ENCODE measurements around the gene PARD6B.

PARD6B gene

GRCh38 chr20:50794846-50795634 lies 63.7 kb downstream of the PARD6B start, which contains the start of gene BCAS4:
BCAS4 (plus strand) TSS chr20:50795061; CDS start chr20:50795084, 23 bp downstream.
- H3K36me3 ChIP-seq (replicated peaks; ENCODE audit: low read depth, low read length), result no peaks in the 10 kb centered on the region
- H3K79me2 ChIP-seq (ENCODE audit: low read length), result no peaks in the 10 kb centered on the region
- no peaks in the 10 kb centered on the region for H3K9me3 ChIP-seq (ENCODE audit: insufficient read depth, low read length)
- peak within 1 kb of the TSS; percentile 93 for H3K4me2 ChIP-seq (ENCODE audit: low read length)
- peaks cover 35% of the 10 kb centered on the region for H3K4me1 ChIP-seq (ENCODE audit: low read length)
- no peak for TF ChIP-seq EZH2phosphoT487 (IDR thresholded peaks at IDR 0.05; ENCODE audit: low read depth)
- peak; percentile 76; the same call in 1 of the 2 replicates for TF ChIP-seq CTCF (IDR thresholded peaks at IDR 0.05; ENCODE audit: low read depth, low read length)
- peak within 1 kb of the TSS; percentile 95 for H2AFZ ChIP-seq (ENCODE audit: low read depth, low read length)
- no peaks in the 10 kb centered on the region for H4K20me1 ChIP-seq (ENCODE audit: insufficient read depth, low read length)
- H3K4me3 ChIP-seq (ENCODE audit: low read length), result peak within 1 kb of the TSS; percentile 82
- H3K9ac ChIP-seq (ENCODE audit: low read length), result peak within 1 kb of the TSS; percentile 71
- H3K27ac ChIP-seq (ENCODE audit: low read length), result peak within 1 kb of the TSS; percentile 36
- no peaks in the 10 kb centered on the region; the same call in 1 of the 2 replicates for H3K27me3 ChIP-seq (ENCODE audit: low read depth, low read length)

- TF ChIP-seq CTCF (IDR thresholded peaks at IDR 0.05; ENCODE audit: low read depth, low read length) (no peak), EZH2phosphoT487 (IDR thresholded peaks at IDR 0.05; ENCODE audit: low read depth) (no peak)
- Histone ChIP-seq H3K27me3 (ENCODE audit: low read depth, low read length) (no peaks in the 10 kb centered on the region; the same call in 1 of the 2 replicates), H3K79me2 (ENCODE audit: low read length) (no peaks in the 10 kb centered on the region), H3K4me1 (ENCODE audit: low read length) (peaks cover 26% of the 10 kb centered on the region), H3K9me3 (ENCODE audit: insufficient read depth, low read length) (no peaks in the 10 kb centered on the region), H3K36me3 (replicated peaks; ENCODE audit: low read depth, low read length) (no peaks in the 10 kb centered on the region), H3K27ac (ENCODE audit: low read length) (no peak overlapping the region), H2AFZ (ENCODE audit: low read depth, low read length) (no peak overlapping the region), H3K9ac (ENCODE audit: low read length) (no peak overlapping the region), H4K20me1 (ENCODE audit: insufficient read depth, low read length) (no peaks in the 10 kb centered on the region), H3K4me2 (ENCODE audit: low read length) (no peak overlapping the region), H3K4me3 (ENCODE audit: low read length) (no peak overlapping the region)
Observed at GRCh38 chr20:50797142-50797541, 65.8 kb downstream of the PARD6B start.

- H3K27me3 ChIP-seq (ENCODE audit: low read depth, low read length), result no peaks in the 10 kb centered on the region; the same call in 1 of the 2 replicates
- H3K9me3 ChIP-seq (ENCODE audit: insufficient read depth, low read length), result no peaks in the 10 kb centered on the region
- H3K27ac ChIP-seq (ENCODE audit: low read length), result 0 out of 2 replicates have a peak overlapping the region, but pooled peaks have one; percentile 1
- H3K36me3 ChIP-seq (replicated peaks; ENCODE audit: low read depth, low read length), result no peaks in the 10 kb centered on the region
- H3K9ac ChIP-seq (ENCODE audit: low read length), result no peak overlapping the region
- TF ChIP-seq EZH2phosphoT487 (IDR thresholded peaks at IDR 0.05; ENCODE audit: low read depth) (no peak), CTCF (IDR thresholded peaks at IDR 0.05; ENCODE audit: low read depth, low read length) (no peak)
- H4K20me1 ChIP-seq (ENCODE audit: insufficient read depth, low read length), result no peaks in the 10 kb centered on the region
- H2AFZ ChIP-seq (ENCODE audit: low read depth, low read length), result no peak overlapping the region
- no peaks in the 10 kb centered on the region for H3K79me2 ChIP-seq (ENCODE audit: low read length)
- H3K4me3 ChIP-seq (ENCODE audit: low read length), result no peak overlapping the region
- peaks cover 26% of the 10 kb centered on the region for H3K4me1 ChIP-seq (ENCODE audit: low read length)
- peak overlapping the region; percentile 51 for H3K4me2 ChIP-seq (ENCODE audit: low read length)
Observed at GRCh38 chr20:50798650-50799049, 67.3 kb downstream of the PARD6B start.

GRCh38 chr20:50799176-50799889 lies 68.0 kb downstream of the PARD6B start:
- Histone ChIP-seq H3K9me3 (ENCODE audit: insufficient read depth, low read length) (no peaks in the 10 kb centered on the region), H3K27ac (ENCODE audit: low read length) (peak overlapping the region; percentile 1; the same call in 1 of the 2 replicates), H2AFZ (ENCODE audit: low read depth, low read length) (peak overlapping the region; percentile 52; the same call in 1 of the 2 replicates), H3K36me3 (replicated peaks; ENCODE audit: low read depth, low read length) (no peaks in the 10 kb centered on the region), H3K9ac (ENCODE audit: low read length) (peak overlapping the region; percentile 11; the same call in 1 of the 2 replicates), H3K4me2 (ENCODE audit: low read length) (peak overlapping the region; percentile 51), H4K20me1 (ENCODE audit: insufficient read depth, low read length) (no peaks in the 10 kb centered on the region), H3K79me2 (ENCODE audit: low read length) (no peaks in the 10 kb centered on the region), H3K4me3 (ENCODE audit: low read length) (peak overlapping the region; percentile 11; the same call in 1 of the 2 replicates), H3K4me1 (ENCODE audit: low read length) (peaks cover 23% of the 10 kb centered on the region), H3K27me3 (ENCODE audit: low read depth, low read length) (no peaks in the 10 kb centered on the region; the same call in 1 of the 2 replicates)
- TF ChIP-seq CTCF (IDR thresholded peaks at IDR 0.05; ENCODE audit: low read depth, low read length), result no peak
- TF ChIP-seq EZH2phosphoT487 (IDR thresholded peaks at IDR 0.05; ENCODE audit: low read depth), result no peak

All from OCI-LY3 (cell line).